Endothelial cell of umbilical vein (primary cell): ENCODE measurements around the gene PLA2G2E. TPM values are rescaled to one million over a fixed set of nuclear protein-coding genes. Genes with fewer than 3 reads are reported as not detected.

ENCODE experiments used
- BruUV-seq: library from RNA; stranded (reverse); fragments of 400-500 nt; replicated peaks from 2 replicates; lab custom pipeline; 2021; lab: Mats Ljungman, UMichigan
- CTCF ChIA-PET: fragments of 300-600, 350-600 bp; sonication (Branson Sonifier 250); formaldehyde crosslinking; loops from one replicate; lab custom pipeline; 2021; ENCODE audit warnings: antibody characterized with exemption, inconsistent platforms; lab: Charles Lee
- POLR2A ChIA-PET: fragments of 300-600, 350-600 bp; sonication (Branson Sonifier 250); formaldehyde crosslinking; loops from one replicate; lab custom pipeline; 2021; ENCODE audit warnings: antibody characterized with exemption, inconsistent platforms; lab: Charles Lee
- DNase-seq: peaks from one replicate; pipeline ENCODE4 v3.0.0-alpha.2; 2011; ENCODE audit warnings: low read depth, low spot score
- FAIRE-seq: peaks from 2 replicates; lab custom pipeline; 2011; peaks lifted over from hg19 to GRCh38; lab: Jason Lieb, UNC
- H2AFZ ChIP-seq: 2 replicates; pipeline ENCODE4 v1.6.0; 2012; ENCODE audit warnings: low read depth, low read length, control low read depth, inconsistent platforms
- H3K27ac ChIP-seq: 2 replicates; pipeline ENCODE4 v1.5.1; 2011; ENCODE audit warnings: low read depth, mild to moderate bottlenecking, control low read depth, low read length, moderate library complexity; ENCODE audit not compliant: insufficient read depth
- H3K27me3 ChIP-seq, 2 experiments: 2 replicates each; pipeline versions ENCODE4 v1.6.0 to v1.6.1; 2011; ENCODE audit warnings: low read length in 2 of 2, mixed read lengths in 1 of 2; ENCODE audit not compliant: control insufficient read depth in 2 of 2, insufficient read depth in 2 of 2
- H3K36me3 ChIP-seq, 2 experiments: 2 replicates in 1 of 2; 3 replicates in 1 of 2; pipeline ENCODE4 v1.5.1; 2011; ENCODE audit warnings: low read length in 2 of 2, mild to moderate bottlenecking in 1 of 2, moderate library complexity in 1 of 2; ENCODE audit not compliant: control insufficient read depth in 2 of 2, insufficient read depth in 2 of 2; ENCODE audit errors: extremely low read depth in 1 of 2
- H3K4me1 ChIP-seq: 3 replicates; pipeline ENCODE4 v1.5.1; 2011; ENCODE audit warnings: mild to moderate bottlenecking, low read length; ENCODE audit not compliant: control insufficient read depth, insufficient read depth; ENCODE audit errors: extremely low read depth
- H3K4me2 ChIP-seq: 2 replicates; pipeline ENCODE4 v1.6.1; 2011; ENCODE audit warnings: low read length, control low read depth, mixed read lengths; ENCODE audit not compliant: insufficient read depth
- H3K4me3 ChIP-seq, 3 experiments: fragments of 200-600 bp in 1 of 3; sonication (generic), shearing (Covaris generic) in 1 of 3; replicated peaks in 1 of 3; 2 replicates each; pipeline ENCODE4 v1.5.1; 2011 to 2016; ENCODE audit warnings: control low read depth in 3 of 3, low read length in 3 of 3, mild to moderate bottlenecking in 2 of 3, inconsistent platforms in 1 of 3, low read depth in 1 of 3, moderate library complexity in 1 of 3; ENCODE audit not compliant: insufficient read depth in 1 of 3
- H3K79me2 ChIP-seq: 2 replicates; pipeline ENCODE4 v1.6.0; 2012; ENCODE audit warnings: low read length, inconsistent platforms; ENCODE audit not compliant: control insufficient read depth, insufficient read depth
- H3K9ac ChIP-seq: replicated peaks from 2 replicates; pipeline ENCODE3; 2011; ENCODE audit warnings: low read length, control low read depth; ENCODE audit not compliant: insufficient read depth; ENCODE audit errors: extremely low read depth
- H3K9me1 ChIP-seq: replicated peaks from 3 replicates; pipeline ENCODE4 v1.6.0; 2011; ENCODE audit warnings: mild to moderate bottlenecking, low read length; ENCODE audit not compliant: control insufficient read depth, insufficient read depth; ENCODE audit errors: extremely low read depth
- H3K9me3 ChIP-seq: replicated peaks from 2 replicates; pipeline ENCODE4 v1.5.1; 2012; ENCODE audit warnings: low read length, inconsistent platforms; ENCODE audit not compliant: control insufficient read depth, insufficient read depth
- H4K20me1 ChIP-seq: replicated peaks from 2 replicates; pipeline ENCODE3; 2011; ENCODE audit warnings: mild to moderate bottlenecking, low read length; ENCODE audit not compliant: control insufficient read depth, insufficient read depth; ENCODE audit errors: extremely low read depth
- FOS ChIP-seq: IDR thresholded peaks from 2 replicates; pipeline ENCODE4 v1.6.1; 2011; ENCODE audit warnings: mild to moderate bottlenecking, low read length, moderate library complexity, borderline replicate concordance; ENCODE audit not compliant: insufficient read depth
- GATA2 ChIP-seq: IDR thresholded peaks from 2 replicates; pipeline ENCODE4 v1.7.0; 2011; ENCODE audit warnings: low read depth, mild to moderate bottlenecking, moderate library complexity, mixed read lengths, low read length; ENCODE audit not compliant: insufficient read length, insufficient read depth
- JUN ChIP-seq: IDR thresholded peaks from 2 replicates; pipeline ENCODE4 v1.6.1; 2011; ENCODE audit warnings: borderline replicate concordance, low read depth; ENCODE audit not compliant: insufficient read length, insufficient read depth
- POLR2A ChIP-seq: IDR thresholded peaks from 2 replicates; pipeline ENCODE4 v1.6.1; 2012; ENCODE audit warnings: low read depth, mild to moderate bottlenecking, control low read depth, low read length
- POLR2AphosphoS5 ChIP-seq: IDR thresholded peaks from 2 replicates; pipeline ENCODE4 v1.6.1; 2012; ENCODE audit warnings: low read depth, mild to moderate bottlenecking, control low read depth, low read length, moderate library complexity; ENCODE audit not compliant: insufficient read depth
- dilution Hi-C: fragments of 300-500 bp; cut with MboI; formaldehyde crosslinking; loops from one replicate; pipeline ENCODE4 v1.15.0; 2019; ENCODE audit warnings: low sequenced_read_pairs; ENCODE audit not compliant: extremely low pct_ligation_motif_present
- intact Hi-C: fragments of 100-400 bp; cut with micrococcal nuclease; formaldehyde crosslinking; loops from one replicate; pipeline ENCODE4 v1.10.0; 2022
- polyA plus RNA-seq, 4 experiments: library from polyadenylated mRNA; depleted of rRNA in 3 of 4; stranded (reverse) in 3 of 4; unstranded in 1 of 4; fragments of >200 nt; gene quantifications; 2 replicates each; pipeline versions ENCODE4 v1.2.1 to v1.2.3, GENCODE V29; 2011 to 2012; ENCODE audit warnings: missing spikeins in 1 of 4
- total RNA-seq: library from RNA; stranded (reverse); gene quantifications from 2 replicates; pipeline ENCODE4 v1.2.3, GENCODE V29; 2021
- TF ChIP-seq, protein P1 (sequence below): IDR thresholded peaks from 2 replicates; pipeline ENCODE4 v1.6.1; 2011; ENCODE audit not compliant: insufficient read depth, insufficient read length
- TF ChIP-seq, protein P2 (sequence below), 2 donors: IDR thresholded peaks; 1 replicate in 1 of 2; 2 replicates in 1 of 2; pipeline ENCODE4 v1.5.1; 2011; ENCODE audit warnings: low read length in 2 of 2, mild to moderate bottlenecking in 2 of 2, moderate library complexity in 2 of 2, control low read depth in 1 of 2, inconsistent platforms in 1 of 2, low read depth in 1 of 2; ENCODE audit not compliant: insufficient read depth in 1 of 2; ENCODE audit errors: extremely low read depth in 1 of 2

The PLA2G2E gene
- total and polyA plus RNA-seq, 2 donors (not counting 3 experiments of a cell fraction or from before 2014, with no cell fraction given), result not detected

DNA sequence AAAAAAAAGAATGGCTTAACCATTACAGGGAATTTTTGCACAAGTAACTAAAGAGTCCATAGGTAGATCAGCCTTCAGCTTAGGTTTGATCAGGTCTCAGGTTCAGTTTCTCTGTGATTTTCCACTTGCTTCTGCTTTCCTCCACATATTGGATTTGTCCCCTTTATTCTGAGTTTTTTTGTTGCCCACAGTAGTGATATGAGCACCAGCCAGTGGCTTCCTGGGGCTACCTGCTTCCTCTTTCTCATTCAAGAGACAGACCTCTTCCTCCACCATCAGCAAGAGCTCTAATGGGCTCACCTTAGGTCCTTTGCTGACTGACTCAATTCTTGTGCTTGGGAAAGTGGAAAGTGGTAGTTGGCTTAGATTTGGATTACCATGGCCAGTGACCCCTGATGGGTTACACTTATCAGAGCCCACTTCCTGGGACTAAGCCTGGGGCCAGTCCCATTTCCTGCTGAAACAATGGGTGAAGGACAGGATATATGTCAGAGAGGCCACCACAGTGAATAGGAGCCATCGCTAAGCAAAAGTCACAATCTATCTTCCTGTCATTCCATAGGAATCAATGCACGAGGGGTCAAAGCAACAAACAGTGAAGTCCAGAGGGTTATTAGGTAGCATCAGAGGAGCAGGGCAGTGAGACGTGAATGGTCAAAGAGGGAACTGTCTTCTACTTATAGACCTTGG, 12.8 kb upstream of the PLA2G2E start:
- Histone ChIP-seq H3K36me3 (no peaks in the 10 kb centered on the region), H3K9me3 (peaks cover 6% of the 10 kb centered on the region), H3K27ac (no peak overlapping the region), H3K4me3 (no peak overlapping the region), H3K27me3 (no peaks in the 10 kb centered on the region), H3K79me2 (no peaks in the 10 kb centered on the region), H3K4me1 (no peaks in the 10 kb centered on the region), H3K9me1 (no peaks in the 10 kb centered on the region), H4K20me1 (no peaks in the 10 kb centered on the region), H2AFZ (no peak overlapping the region), H3K9ac (no peak overlapping the region), H3K4me2 (no peak overlapping the region)
- DNase-seq (no peak), FAIRE-seq (no peak)
- intact Hi-C loops (no loop called here), dilution Hi-C loops (no loop called here)
- ChIA-PET CTCF (interaction anchor here (0.9 to 1.4 kb wide), 2 partner anchors 10 to 216 kb away, joined by 3 read pairs; no protein-coding TSS in a partner anchor), POLR2A (no interaction called here)
- BruUV-seq, result no TSS peak
- TF ChIP-seq POLR2AphosphoS5 (no peak), GATA2 (no peak), JUN (no peak), POLR2A (no peak), FOS (no peak)
- TF ChIP-seq, protein P1, sequence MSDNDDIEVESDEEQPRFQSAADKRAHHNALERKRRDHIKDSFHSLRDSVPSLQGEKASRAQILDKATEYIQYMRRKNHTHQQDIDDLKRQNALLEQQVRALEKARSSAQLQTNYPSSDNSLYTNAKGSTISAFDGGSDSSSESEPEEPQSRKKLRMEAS, result no peak
- TF ChIP-seq, protein P2, sequence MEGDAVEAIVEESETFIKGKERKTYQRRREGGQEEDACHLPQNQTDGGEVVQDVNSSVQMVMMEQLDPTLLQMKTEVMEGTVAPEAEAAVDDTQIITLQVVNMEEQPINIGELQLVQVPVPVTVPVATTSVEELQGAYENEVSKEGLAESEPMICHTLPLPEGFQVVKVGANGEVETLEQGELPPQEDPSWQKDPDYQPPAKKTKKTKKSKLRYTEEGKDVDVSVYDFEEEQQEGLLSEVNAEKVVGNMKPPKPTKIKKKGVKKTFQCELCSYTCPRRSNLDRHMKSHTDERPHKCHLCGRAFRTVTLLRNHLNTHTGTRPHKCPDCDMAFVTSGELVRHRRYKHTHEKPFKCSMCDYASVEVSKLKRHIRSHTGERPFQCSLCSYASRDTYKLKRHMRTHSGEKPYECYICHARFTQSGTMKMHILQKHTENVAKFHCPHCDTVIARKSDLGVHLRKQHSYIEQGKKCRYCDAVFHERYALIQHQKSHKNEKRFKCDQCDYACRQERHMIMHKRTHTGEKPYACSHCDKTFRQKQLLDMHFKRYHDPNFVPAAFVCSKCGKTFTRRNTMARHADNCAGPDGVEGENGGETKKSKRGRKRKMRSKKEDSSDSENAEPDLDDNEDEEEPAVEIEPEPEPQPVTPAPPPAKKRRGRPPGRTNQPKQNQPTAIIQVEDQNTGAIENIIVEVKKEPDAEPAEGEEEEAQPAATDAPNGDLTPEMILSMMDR (IDR thresholded peaks at IDR 0.05; ENCODE audit: extremely low read depth in 1 of 2, insufficient read depth in 1 of 2, low read depth in 1 of 2, low read length in 2 of 2), result no peak
